GM10248 (cell line): Measurements from ENCODE around the gene IFT22.
"Not testable (repeated sequence)": the region's sequence is repeated elsewhere in the genome, so short reads cannot be mapped to it uniquely, and the experiment has no call there.

ENCODE experiments used
- CTCF ChIA-PET: fragments of 300-600 bp; sonication (Branson Sonifier 250); formaldehyde crosslinking; extraction: SDS; loops from one replicate; lab custom pipeline; 2021; ENCODE audit warnings: antibody characterized with exemption; lab: Yijun Ruan, JAX
- POLR2A ChIA-PET: fragments of 350-650 bp; sonication (Branson Sonifier 250); formaldehyde crosslinking; extraction: SDS; loops from one replicate; lab custom pipeline; 2020; ENCODE audit warnings: antibody characterized with exemption; lab: Yijun Ruan, JAX
- DNase-seq: peaks from one replicate; pipeline ENCODE4 v3.0.0; 2012; ENCODE audit errors: extremely low spot score
- CTCF ChIP-seq: IDR thresholded peaks from 2 replicates; pipeline ENCODE4 v1.5.1; 2012; ENCODE audit warnings: mild to moderate bottlenecking, low read depth; ENCODE audit errors: extremely low read depth, missing control alignments, control extremely low read depth

IFT22 gene

GRCh38 chr7:101278461-101279292, 42.9 kb downstream of the IFT22 start:
- POLR2A ChIA-PET, result no interaction called here
- CTCF ChIA-PET, result interaction anchor here (2.0 to 3.6 kb wide), 2 partner anchors 35 to 135 kb away, joined by 8 to 11 read pairs; partner anchors contain the start of gene FIS1
- DNase-seq, result no peak
- TF ChIP-seq CTCF, result no peak

DNA sequence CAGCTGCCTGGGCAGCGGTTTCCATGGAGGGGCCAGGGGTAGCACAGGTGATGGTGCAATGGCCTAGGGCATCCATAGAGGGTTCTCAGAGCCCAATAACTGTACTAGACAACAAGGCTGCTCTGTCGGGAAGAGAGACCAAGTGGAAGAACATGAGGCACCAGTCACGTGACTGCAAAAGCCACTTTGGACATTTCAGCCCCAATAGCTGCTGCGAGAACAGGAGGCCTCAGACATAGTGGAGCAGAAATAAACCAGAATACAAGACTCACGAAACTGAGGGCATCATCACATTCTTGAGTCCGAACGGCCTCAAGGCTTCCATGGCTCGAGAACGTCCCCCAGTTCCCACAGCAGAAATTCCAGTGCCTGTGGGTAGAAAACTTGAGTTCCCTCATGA, 44.5 kb downstream of the IFT22 start:
- ChIA-PET POLR2A (no interaction called here), CTCF (interaction anchor here (1.0 to 3.6 kb wide), 3 partner anchors 33 to 133 kb away, joined by 4 to 11 read pairs (median 4); no protein-coding TSS in a partner anchor)
- no peak for TF ChIP-seq CTCF

GRCh38 chr7:101273206-101273605, 48.4 kb downstream of the IFT22 start:
- DNase-seq, result no peak
- POLR2A ChIA-PET, result interaction anchor here (0.6 kb wide), 1 partner anchor 11 kb away, joined by 3 read pairs; no protein-coding TSS in a partner anchor
- CTCF ChIA-PET, result interaction anchor here (1.0 to 2.1 kb wide), 4 partner anchors 9 to 129 kb away, joined by 3 to 10 read pairs (median 4); no protein-coding TSS in a partner anchor
- TF ChIP-seq CTCF, result no peak

More for the DNA sequence above, 44.5 kb downstream of the IFT22 start:
- DNase-seq, result no peak

DNA sequence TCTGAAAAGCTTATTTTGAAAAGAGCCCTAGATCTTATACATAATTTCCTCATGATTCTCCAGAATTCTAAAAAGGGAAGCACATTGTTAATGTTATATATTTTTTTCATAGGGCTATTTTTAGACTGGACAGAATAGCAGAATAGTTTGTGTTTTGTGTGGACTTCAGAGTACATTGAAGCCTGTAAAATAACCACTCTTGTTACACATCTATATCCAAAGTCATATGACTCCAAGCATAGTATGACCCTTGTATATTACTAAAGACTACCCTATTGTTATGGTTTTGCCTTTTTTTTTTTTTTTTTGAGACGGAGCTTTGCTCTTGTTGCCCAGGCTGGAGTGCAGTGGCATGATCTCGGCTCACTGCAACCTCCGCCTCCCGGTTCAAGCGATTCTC, 50.6 kb downstream of the IFT22 start:
- TF ChIP-seq CTCF, result no peak
- CTCF ChIA-PET, result interaction anchor here (1.0 kb wide), 1 partner anchor 10 kb away, joined by 3 read pairs; no protein-coding TSS in a partner anchor
- no peak for DNase-seq
- POLR2A ChIA-PET, result no interaction called here

- POLR2A ChIA-PET, result no interaction called here
- DNase-seq, result no peak
- TF ChIP-seq CTCF, result no peak
- CTCF ChIA-PET, result interaction anchor here (1.5 to 1.9 kb wide), 2 partner anchors 13 to 126 kb away, joined by 3 to 7 read pairs; no protein-coding TSS in a partner anchor
Measured at GRCh38 chr7:101269664-101270063, 51.9 kb downstream of the IFT22 start.

- no peak for DNase-seq
- ChIA-PET POLR2A (no interaction called here), CTCF (interaction anchor here (0.7 to 1.5 kb wide), 4 partner anchors 17 to 73 kb away, joined by 3 to 5 read pairs (median 4); no protein-coding TSS in a partner anchor)
- no peak for TF ChIP-seq CTCF
Measured at GRCh38 chr7:101265622-101266516, 55.7 kb downstream of the IFT22 start.

- POLR2A ChIA-PET, DNase-seq: not testable (repeated sequence)
- CTCF ChIA-PET, result interaction anchor here (0.7 to 1.5 kb wide), 3 partner anchors 19 to 120 kb away, joined by 3 to 4 read pairs (median 3); no protein-coding TSS in a partner anchor
Measured at GRCh38 chr7:101264102-101264706, 57.4 kb downstream of the IFT22 start.
